ENCODE results near the gene ASMTL.

- TF ChIP-seq CTCF (conservative IDR thresholded peaks at IDR 0.05) (no peak), EZH2 (IDR thresholded peaks at IDR 0.05; ENCODE audit: low read depth) (no peak)
These were observed 49.5 kb upstream of the ASMTL start for GRCh38 chrX:1502241-1502640.

Measured in PC-9 (cell line).